ENCODE data around the gene DDHD1.

GRCh38 chr14:53146739-53147138 lies 6.4 kb downstream of the DDHD1 start:
- TF ChIP-seq, protein P1, sequence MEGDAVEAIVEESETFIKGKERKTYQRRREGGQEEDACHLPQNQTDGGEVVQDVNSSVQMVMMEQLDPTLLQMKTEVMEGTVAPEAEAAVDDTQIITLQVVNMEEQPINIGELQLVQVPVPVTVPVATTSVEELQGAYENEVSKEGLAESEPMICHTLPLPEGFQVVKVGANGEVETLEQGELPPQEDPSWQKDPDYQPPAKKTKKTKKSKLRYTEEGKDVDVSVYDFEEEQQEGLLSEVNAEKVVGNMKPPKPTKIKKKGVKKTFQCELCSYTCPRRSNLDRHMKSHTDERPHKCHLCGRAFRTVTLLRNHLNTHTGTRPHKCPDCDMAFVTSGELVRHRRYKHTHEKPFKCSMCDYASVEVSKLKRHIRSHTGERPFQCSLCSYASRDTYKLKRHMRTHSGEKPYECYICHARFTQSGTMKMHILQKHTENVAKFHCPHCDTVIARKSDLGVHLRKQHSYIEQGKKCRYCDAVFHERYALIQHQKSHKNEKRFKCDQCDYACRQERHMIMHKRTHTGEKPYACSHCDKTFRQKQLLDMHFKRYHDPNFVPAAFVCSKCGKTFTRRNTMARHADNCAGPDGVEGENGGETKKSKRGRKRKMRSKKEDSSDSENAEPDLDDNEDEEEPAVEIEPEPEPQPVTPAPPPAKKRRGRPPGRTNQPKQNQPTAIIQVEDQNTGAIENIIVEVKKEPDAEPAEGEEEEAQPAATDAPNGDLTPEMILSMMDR (IDR thresholded peaks at IDR 0.05; ENCODE audit: borderline replicate concordance, extremely low read depth, low read length, poor library complexity, severe bottlenecking), result no peak
- no peak for TF ChIP-seq EZH2 (IDR thresholded peaks at IDR 0.05; ENCODE audit: borderline replicate concordance, low read depth, low read length, severe bottlenecking)
